A549 treated with Mapracorat at 1 μM for 4 hours (cell line): ENCODE results near the gene DHX34. TPM values are rescaled to one million over a fixed set of nuclear protein-coding genes. Genes with fewer than 3 reads are reported as not detected.

Experiments
- total RNA-seq: library from RNA; stranded (reverse); fragments of 200-300 nt; extraction: Qiagen RNA extraction; gene quantifications from 5 replicates; pipeline ENCODE4 v1.2.3, GENCODE V29; 2022

Gene DHX34
- 26.7 to 38.6 TPM (median 35.8 TPM) in 5 replicates for total RNA-seq

GRCh38 chr19:47348819-47349795 lies at the start of gene DHX34:
TSS of gene DHX34 (plus strand) at chr19:47349315. CDS start at chr19:47353031, 3,716 bp downstream.

GRCh38 chr19:47309608-47310007 lies 39.5 kb upstream of the DHX34 start, which contains the start of gene C5AR1:
TSS of gene C5AR1 (plus strand) at chr19:47309861. CDS start at chr19:47309896, 35 bp downstream.

GRCh38 chr19:47331931-47332547 lies 17.1 kb upstream of the DHX34 start, which contains the start of gene C5AR2:
TSS of gene C5AR2 (plus strand) at chr19:47332175. CDS start at chr19:47340800, 8,625 bp downstream.

GRCh38 chr19:47419030-47419783 lies 70.1 kb downstream of the DHX34 start, which contains the start of gene MEIS3:
TSS of gene MEIS3 (minus strand) at chr19:47419527. CDS start at chr19:47419081, 446 bp downstream.

Other genes with a start within 250 kb of the DHX34 start
- 20.0 to 23.4 TPM (median 21.8 TPM) in 5 replicates for gene ZC3H4, start 235.5 kb upstream of the DHX34 start, total RNA-seq
- gene SAE1, start 218.5 kb upstream of the DHX34 start, total RNA-seq = 204 to 237 TPM (median 209 TPM) in 5 replicates
- 16.0 to 31.7 TPM (median 27.8 TPM) in 5 replicates for gene BBC3, start 118.1 kb upstream of the DHX34 start, total RNA-seq
- 22.9 to 27.2 TPM (median 25.7 TPM) in 5 replicates for gene CCDC9, start 92.8 kb upstream of the DHX34 start, total RNA-seq
- 4.5 to 12.5 TPM (median 10.5 TPM) in 5 replicates for gene INAFM1, start 74.4 kb upstream of the DHX34 start, total RNA-seq
- gene C5AR1, start 39.5 kb upstream of the DHX34 start, total RNA-seq = 1.6 to 2.9 TPM (median 2.1 TPM) in 5 replicates
- 6.3 to 15.0 TPM (median 11.4 TPM) in 5 replicates for gene C5AR2, start 17.1 kb upstream of the DHX34 start, total RNA-seq
- 32.5 to 41.9 TPM (median 35.9 TPM) in 5 replicates for gene MEIS3, start 70.2 kb downstream of the DHX34 start, total RNA-seq
- gene SLC8A2, start 122.6 kb downstream of the DHX34 start, total RNA-seq = 0.25 to 0.75 TPM (median 0.51 TPM) in 5 replicates
- 17.9 to 21.1 TPM (median 20.5 TPM) in 5 replicates for gene KPTN, start 134.9 kb downstream of the DHX34 start, total RNA-seq
- gene NAPA, start 165.7 kb downstream of the DHX34 start, total RNA-seq = 94.1 to 111 TPM (median 94.9 TPM) in 5 replicates
- gene ZNF541, start 223.8 kb downstream of the DHX34 start, total RNA-seq = not detected in 5 replicates